Measurements from ENCODE around the gene CRNN. TPM values are rescaled to one million over a fixed set of nuclear protein-coding genes. Genes with fewer than 3 reads are reported as not detected.

The CRNN gene
- not detected for polyA plus RNA-seq (ENCODE audit: insufficient read depth in 1 of 5, insufficient read length in 5 of 5, low replicate concordance in 1 of 5)
- long read RNA-seq, donor 1: 0 reads
- long read RNA-seq, donor 2: 0 reads
- long read RNA-seq, donor 3: 0 reads
- long read RNA-seq, donor 4: 0 reads
- long read RNA-seq, donor 5: 0 reads
- long read RNA-seq, donor 6: 0 reads
- long read RNA-seq, donor 7: 0 reads
- long read RNA-seq, donor 8: 0 reads

- DNase-seq: no peak
Observed at GRCh38 chr1:152413909-152414308, at the start of gene CRNN. Gene CRNN (minus strand): TSS chr1:152414263. CDS start chr1:152412233, 2,030 bp downstream.

DNA sequence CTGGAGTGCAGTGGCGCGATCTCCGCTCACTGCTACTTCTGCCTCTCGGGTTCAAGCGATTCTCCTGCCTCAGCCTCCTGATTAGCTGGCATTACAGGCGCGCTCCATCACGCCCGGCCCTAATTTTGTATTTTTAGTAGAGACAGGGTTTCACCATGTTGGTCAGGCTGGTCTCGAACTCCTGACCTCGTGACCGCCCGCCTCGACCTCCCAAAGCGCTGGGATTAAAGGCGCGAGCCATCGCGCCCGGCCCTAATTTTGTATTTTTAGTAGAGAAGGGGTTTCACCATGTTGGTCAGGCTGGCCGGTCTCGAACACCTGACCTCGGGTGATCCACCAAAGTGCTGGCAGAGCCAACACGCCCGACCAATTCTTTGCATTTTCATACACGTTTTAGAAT is 48.6 kb upstream of the CRNN start:
- DNase-seq: no peak

- peak in 1 of 2 donors; percentile 24 for DNase-seq
Observed at GRCh38 chr1:152461544-152461943, 47.5 kb upstream of the CRNN start.

DNA sequence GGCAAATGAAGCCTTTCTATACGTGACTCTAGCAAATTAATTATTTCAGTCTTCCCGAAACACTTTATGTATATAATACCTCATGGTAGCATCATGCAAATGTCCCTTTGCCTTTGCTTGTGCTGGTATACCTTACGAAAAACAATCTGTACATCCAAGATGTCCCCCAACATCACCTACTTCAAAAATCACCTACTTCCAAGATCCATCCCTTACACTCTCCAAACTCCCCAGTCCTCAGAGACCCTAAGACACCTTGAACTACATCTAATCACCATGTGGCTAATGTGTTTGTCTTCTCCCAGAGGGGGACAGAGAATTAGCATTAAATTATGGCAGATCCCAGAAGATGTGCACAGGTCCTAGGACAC is 46.5 kb upstream of the CRNN start:
- DNase-seq: no peak

DNA sequence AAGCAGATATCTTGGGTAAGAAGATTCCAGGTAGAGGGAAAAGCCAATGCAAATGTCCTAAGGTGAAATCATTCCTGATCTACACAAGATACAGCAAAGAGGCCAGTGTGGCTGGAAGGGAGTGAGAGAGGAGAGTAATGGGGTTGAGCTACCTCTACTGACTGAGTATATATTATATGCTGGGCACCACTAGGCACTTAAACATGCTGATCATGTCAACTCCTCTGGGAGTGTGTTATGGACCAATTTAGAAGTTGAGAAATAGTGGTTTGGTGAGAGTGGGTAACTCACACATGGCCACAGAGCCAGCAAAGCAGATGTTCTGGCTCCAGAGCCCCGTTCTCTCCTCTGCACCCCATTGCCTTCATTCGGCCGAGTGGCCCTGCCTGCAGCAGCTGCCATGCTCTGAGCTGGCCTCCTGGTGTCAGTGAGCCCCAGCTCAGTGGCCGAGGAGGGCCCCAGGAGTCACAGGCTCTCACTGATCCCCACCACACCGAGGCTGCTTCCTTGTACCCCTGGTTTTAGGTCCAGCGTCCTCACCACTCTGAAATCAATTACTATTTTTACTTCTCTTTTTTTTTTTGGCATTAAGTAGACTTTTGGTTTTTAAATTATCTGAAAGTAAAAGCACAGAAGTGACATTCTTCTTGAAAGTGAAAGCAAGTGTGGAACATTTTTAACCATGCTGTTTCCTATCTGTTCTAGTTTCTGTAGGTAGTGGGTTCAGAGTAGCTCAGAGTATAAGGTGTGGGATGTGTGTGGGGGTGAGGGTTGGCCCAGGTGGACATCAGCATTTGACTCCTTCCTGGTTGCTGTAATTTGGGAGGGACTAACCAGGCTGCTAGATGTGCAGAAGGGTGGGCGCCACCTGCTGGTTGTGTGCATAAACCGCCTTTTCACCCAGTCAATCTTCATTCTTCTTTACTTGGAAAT is 45.8 kb upstream of the CRNN start:
- peak in 1 of 2 donors; percentile 36 for DNase-seq

GRCh38 chr1:152458384-152459185 is 44.5 kb upstream of the CRNN start:
- DNase-seq: peak; percentile 42 to 75

GRCh38 chr1:152457561-152457960 is 43.5 kb upstream of the CRNN start:
- no peak for DNase-seq

- DNase-seq: no peak
Observed at GRCh38 chr1:152457071-152457470, 43.0 kb upstream of the CRNN start.

DNA sequence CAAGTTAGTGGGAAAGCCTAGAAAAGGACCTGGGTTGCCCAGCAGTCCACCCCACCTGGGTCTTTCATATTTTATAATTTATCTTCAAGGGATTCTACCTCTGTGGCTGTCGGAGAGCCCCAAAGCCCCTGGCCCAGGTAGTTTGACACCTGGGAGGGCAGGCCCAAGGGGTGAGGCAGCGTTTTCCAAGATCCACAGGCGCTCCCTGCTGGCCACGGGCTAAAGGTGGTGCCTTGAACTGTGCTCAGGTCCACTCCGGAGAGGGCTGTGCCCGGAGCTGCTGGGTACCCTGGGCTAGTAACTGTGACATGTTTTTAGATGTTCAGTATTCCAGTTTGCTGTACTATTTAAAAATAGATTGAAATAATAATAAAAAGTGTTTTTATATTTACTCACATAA is 37.2 kb upstream of the CRNN start:
- no peak for DNase-seq

GRCh38 chr1:152449661-152450060 is 35.6 kb upstream of the CRNN start:
- no peak for DNase-seq

- DNase-seq: no peak
Observed at GRCh38 chr1:152448496-152448895, 34.4 kb upstream of the CRNN start.

DNA sequence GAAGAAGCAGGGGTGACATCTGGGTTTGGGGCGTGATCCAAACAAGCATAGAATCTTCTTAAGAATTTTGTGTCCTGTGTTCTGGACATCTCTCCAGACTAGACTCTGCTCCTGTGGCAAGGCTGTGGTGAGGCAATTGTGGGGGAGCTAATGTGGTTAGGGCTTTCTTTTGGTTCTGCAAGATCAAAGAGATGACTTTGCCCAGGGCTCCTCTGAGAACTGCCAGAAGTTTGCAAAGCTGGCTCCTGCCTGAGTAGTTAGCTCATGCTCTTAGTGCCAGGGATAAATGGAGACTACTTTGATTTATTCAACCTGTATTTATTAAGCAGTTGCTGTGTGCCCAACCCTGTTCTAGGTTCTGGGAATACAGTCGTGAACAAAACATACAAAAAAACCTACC is 34.0 kb upstream of the CRNN start:
- no peak for DNase-seq

- no peak for DNase-seq
Observed at GRCh38 chr1:152447484-152447883, 33.4 kb upstream of the CRNN start.

- DNase-seq: no peak
Observed at GRCh38 chr1:152444045-152444444, 30.0 kb upstream of the CRNN start.

- no peak for DNase-seq
Observed at GRCh38 chr1:152442765-152443164, 28.7 kb upstream of the CRNN start.

- DNase-seq: no peak
Observed at GRCh38 chr1:152442301-152442700, 28.2 kb upstream of the CRNN start.

GRCh38 chr1:152441756-152442155 is 27.7 kb upstream of the CRNN start:
- no peak for DNase-seq

GRCh38 chr1:152440635-152441471 is 26.8 kb upstream of the CRNN start:
- DNase-seq: peak in 1 of 2 donors; percentile 55

DNA sequence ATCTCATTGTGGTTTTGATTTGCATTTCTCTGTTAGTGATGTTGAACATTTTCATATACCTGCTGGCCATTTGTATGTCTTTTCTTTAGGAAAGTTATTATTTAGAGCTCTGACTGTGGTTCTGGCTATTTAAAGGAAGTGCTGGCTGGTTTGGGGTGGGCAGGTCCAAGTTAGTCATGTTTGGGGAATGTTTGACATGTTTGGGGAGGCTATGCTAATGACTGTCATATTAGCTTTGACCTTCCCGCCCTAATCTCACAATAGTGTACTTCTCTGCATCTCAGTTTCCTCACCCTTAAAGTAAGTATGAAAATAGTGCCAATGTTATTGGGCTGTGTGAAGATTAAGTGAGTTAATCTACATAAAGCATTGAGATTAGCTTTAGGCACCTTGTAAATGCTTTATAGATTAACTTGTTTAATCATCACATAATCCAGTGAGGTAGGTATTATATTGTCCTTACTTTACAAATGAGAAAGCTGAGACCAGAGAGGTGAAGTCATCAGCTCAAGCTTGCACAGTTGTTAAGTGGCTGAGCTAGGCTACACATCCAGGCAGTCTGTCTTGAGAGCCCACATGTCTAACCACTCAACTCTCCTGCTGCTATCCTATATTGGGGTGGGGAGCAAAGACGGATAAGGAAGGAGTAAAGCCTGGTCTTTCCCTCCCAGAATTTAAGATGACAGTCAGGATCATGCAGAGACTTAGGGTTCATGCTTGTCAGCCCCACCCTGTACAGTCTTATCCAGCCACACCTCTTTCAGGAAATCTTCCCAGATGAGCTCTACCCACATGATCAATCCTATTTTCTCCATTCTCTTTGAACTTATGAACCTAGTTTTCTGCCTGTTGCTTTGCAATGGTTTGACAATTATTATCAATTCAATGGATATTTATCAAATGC is 22.8 kb upstream of the CRNN start:
- DNase-seq: no peak

- no peak for DNase-seq
Observed at GRCh38 chr1:152427458-152427857, 13.4 kb upstream of the CRNN start.

Data from right lung (tissue), 10 donors.